Thyroid gland (tissue), 4 donors: ENCODE data around the gene PDGFRB. TPM values are rescaled to one million over a fixed set of nuclear protein-coding genes. Genes with fewer than 3 reads are reported as not detected.

Source experiments
- DNase-seq, 2 donors: peaks; one replicate each; pipeline ENCODE4 v3.0.0-alpha.2; 2019
- H3K27ac ChIP-seq, 3 donors: fragments of 200-600 bp; sonication (generic); 1 replicate in 2 of 3; 2 replicates in 1 of 3; pipeline ENCODE4 v1.5.1; 2016 to 2019; ENCODE audit warnings: mild to moderate bottlenecking in 1 of 3, moderate library complexity in 1 of 3
- H3K27me3 ChIP-seq: fragments of 200-600 bp; sonication (generic); one replicate; pipeline ENCODE4 v1.5.1; 2019
- H3K36me3 ChIP-seq, 2 donors: fragments of 200-600 bp; sonication (generic); one replicate each; pipeline ENCODE4 v1.5.1; 2016 to 2019
- H3K4me1 ChIP-seq, 2 donors: fragments of 200-600 bp; sonication (generic); one replicate each; pipeline ENCODE4 v1.5.1; 2017 to 2019
- H3K4me3 ChIP-seq, 3 donors: fragments of 200-600 bp; sonication (generic); replicated peaks in 1 of 3; 1 replicate in 2 of 3; 2 replicates in 1 of 3; pipeline ENCODE4 v1.5.1; 2016; ENCODE audit warnings: mild to moderate bottlenecking in 1 of 3
- H3K9me3 ChIP-seq: fragments of 200-600 bp; sonication (generic); one replicate; pipeline ENCODE4 v1.5.1; 2017
- CTCF ChIP-seq, 6 experiments: fragments of 200-600 bp in 3 of 6; fragments of 450-650 bp in 3 of 6; sonication (generic) in 3 of 6; IDR thresholded peaks; one replicate each; pipeline ENCODE4 v1.5.1; 2016 to 2019; ENCODE audit warnings: antibody characterized with exemption in 6 of 6, mild to moderate bottlenecking in 2 of 6, inconsistent platforms in 1 of 6, moderate library complexity in 1 of 6
- POLR2A ChIP-seq, 2 donors: fragments of 450-650 bp; IDR thresholded peaks; one replicate each; pipeline ENCODE4 v1.6.1; 2017; ENCODE audit warnings: antibody characterized with exemption in 2 of 2, mild to moderate bottlenecking in 2 of 2, moderate library complexity in 1 of 2
- WGBS, 2 donors: methylation state at CpG; one replicate each; pipeline ENCODE4 v1.1.5; 2017; 5-methylcytosine and 5-hydroxymethylcytosine counted together
- intact Hi-C: fragments of 100-400 bp; cut with DNase I; formaldehyde crosslinking; loops from one replicate; pipeline ENCODE4 v1.15.1; 2023
- total RNA-seq, 4 donors: library from RNA; depleted of rRNA; stranded (reverse); fragments of >200 nt; gene quantifications; one replicate each; pipeline ENCODE4 v1.2.3, GENCODE V29; 2016

PDGFRB gene
- total RNA-seq, 4 donors from 2014 or later, result 47.3 to 108 (median 84.8) TPM

- intact Hi-C loops, result no loop called here
Observed at GRCh38 chr5:150167512-150167850, 11.8 kb upstream of the PDGFRB start.

GRCh38 chr5:150166650-150167511 lies 11.2 kb upstream of the PDGFRB start, which contains the start of gene CDX1:
Gene CDX1 (plus strand): TSS chr5:150166778. CDS start chr5:150166877, 99 bp downstream.
- Histone ChIP-seq H3K27me3 (peaks cover 3% of the 10 kb centered on the region), H3K4me1 (peaks cover 0 to 10% of the 10 kb centered on the region in 2 donors), H3K36me3 (no peaks in the 10 kb centered on the region), H3K4me3 (no peak within 1 kb of the TSS), H3K27ac (no peak within 1 kb of the TSS), H3K9me3 (no peaks in the 10 kb centered on the region)
- TF ChIP-seq CTCF (IDR thresholded peaks at IDR 0.05) (no peak), POLR2A (IDR thresholded peaks at IDR 0.05) (no peak)
- intact Hi-C loops, result no loop called here
- DNase-seq, result no peak
- 33 to 48% methylated on average over 19 to 20 of the region's 93 CpGs for WGBS, 2 donors

More at GRCh38 chr5:150167512-150167850, 11.8 kb upstream of the PDGFRB start:
- no peak for TF ChIP-seq POLR2A (IDR thresholded peaks at IDR 0.05)
- TF ChIP-seq CTCF (IDR thresholded peaks at IDR 0.05), result no peak
- Histone ChIP-seq H3K27ac (no peak overlapping the region), H3K4me1 (peaks cover 0 to 10% of the 10 kb centered on the region in 2 donors), H3K27me3 (peaks cover 3% of the 10 kb centered on the region), H3K4me3 (no peak overlapping the region), H3K36me3 (no peaks in the 10 kb centered on the region), H3K9me3 (no peaks in the 10 kb centered on the region)
- no peak for DNase-seq
- WGBS, 2 donors, result 50% methylated on average over 7 to 11 of the region's 15 CpGs

GRCh38 chr5:150166037-150166649 lies 10.5 kb upstream of the PDGFRB start:
- no peak overlapping the region for H3K4me3 ChIP-seq
- intact Hi-C loops, result no loop called here
- TF ChIP-seq CTCF (IDR thresholded peaks at IDR 0.05) (no peak), POLR2A (IDR thresholded peaks at IDR 0.05) (no peak)
- H3K36me3 ChIP-seq, result no peaks in the 10 kb centered on the region
- no peak overlapping the region for H3K27ac ChIP-seq
- H3K9me3 ChIP-seq, result no peaks in the 10 kb centered on the region
- DNase-seq, result no peak
- 64 to 68% methylated on average over 20 to 27 of the region's 27 CpGs for WGBS, 2 donors
- peaks cover 0 to 10% of the 10 kb centered on the region in 2 donors for H3K4me1 ChIP-seq
- H3K27me3 ChIP-seq, result peaks cover 3% of the 10 kb centered on the region

GRCh38 chr5:150164211-150164980 lies 8.8 kb upstream of the PDGFRB start:
- 64 to 67% methylated on average over 6 of the region's 6 CpGs for WGBS, 2 donors
- Histone ChIP-seq H3K4me1 (peaks cover 0 to 10% of the 10 kb centered on the region in 2 donors), H3K27me3 (peaks cover 3% of the 10 kb centered on the region), H3K27ac (peak overlapping the region; percentile 38 to 49 (median 46)), H3K4me3 (no peak overlapping the region), H3K36me3 (no peaks in the 10 kb centered on the region), H3K9me3 (no peaks in the 10 kb centered on the region)
- intact Hi-C loops, result no loop called here
- TF ChIP-seq CTCF (IDR thresholded peaks at IDR 0.05), result no peak
- TF ChIP-seq POLR2A (IDR thresholded peaks at IDR 0.05), result no peak
- no peak for DNase-seq
